DOHH2 (cell line): ENCODE data around the gene CLCN1.

Experiments used
- H3F3A ChIP-seq: fragments of 200-600 bp; sonication (generic), shearing (Covaris generic); 2 replicates; pipeline ENCODE4 v1.6.0; 2016; ENCODE audit warnings: antibody characterized with exemption, mild to moderate bottlenecking; ENCODE audit not compliant: control insufficient read depth, insufficient read depth
- H3K27ac ChIP-seq: fragments of 200-600 bp; sonication (generic); 2 replicates; pipeline ENCODE4 v1.5.1; 2014; ENCODE audit warnings: low read depth, mild to moderate bottlenecking, low read length, moderate library complexity
- H3K27me3 ChIP-seq: fragments of 200-600 bp; sonication (generic); 2 replicates; pipeline ENCODE4 v1.6.1; 2014; ENCODE audit warnings: mild to moderate bottlenecking, low read length, mixed read lengths; ENCODE audit not compliant: control insufficient read depth
- H3K36me3 ChIP-seq: fragments of 200-600 bp; sonication (generic); 2 replicates; pipeline ENCODE4 v1.6.1; 2014; ENCODE audit warnings: mild to moderate bottlenecking, low read length, moderate library complexity, mixed read lengths; ENCODE audit not compliant: control insufficient read depth
- H3K4me1 ChIP-seq: fragments of 200-600 bp; sonication (generic); 2 replicates; pipeline ENCODE4 v1.6.1; 2014; ENCODE audit warnings: mild to moderate bottlenecking, low read length, mixed read lengths; ENCODE audit not compliant: control insufficient read depth
- H3K4me2 ChIP-seq: fragments of 200-600 bp; sonication (generic); 2 replicates; pipeline ENCODE4 v1.6.0; 2014; ENCODE audit warnings: mild to moderate bottlenecking, low read length, moderate library complexity
- H3K4me3 ChIP-seq: fragments of 200-600 bp; sonication (generic); 2 replicates; pipeline ENCODE4 v1.5.1; 2014; ENCODE audit warnings: mild to moderate bottlenecking, low read length, mixed read lengths
- H3K79me2 ChIP-seq: fragments of 200-600 bp; sonication (generic); 2 replicates; pipeline ENCODE4 v1.6.1; 2014; ENCODE audit warnings: mild to moderate bottlenecking, low read length, mixed read lengths; ENCODE audit not compliant: control insufficient read depth
- H3K9me2 ChIP-seq: fragments of 200-600 bp; sonication (generic); replicated peaks from 2 replicates; pipeline ENCODE4 v1.6.1; 2014; ENCODE audit warnings: mild to moderate bottlenecking, low read length, mixed read lengths; ENCODE audit not compliant: control insufficient read depth
- H3K9me3 ChIP-seq: fragments of 200-600 bp; sonication (generic); 2 replicates; pipeline ENCODE4 v1.6.1; 2014; ENCODE audit warnings: antibody characterized with exemption, low read length, mixed read lengths; ENCODE audit not compliant: control insufficient read depth, insufficient read depth
- H4K20me1 ChIP-seq: fragments of 200-600 bp; sonication (generic); 2 replicates; pipeline ENCODE4 v1.6.0; 2014; ENCODE audit warnings: low read depth, mild to moderate bottlenecking, antibody characterized with exemption, low read length, moderate library complexity; ENCODE audit not compliant: control insufficient read depth, insufficient read depth
- CTCF ChIP-seq: fragments of 200-600 bp; sonication (generic); IDR thresholded peaks from one replicate; pipeline ENCODE4 v1.5.1; 2014; ENCODE audit warnings: antibody characterized with exemption, mild to moderate bottlenecking, low read depth, low read length; ENCODE audit not compliant: poor library complexity, severe bottlenecking
- EZH2phosphoT487 ChIP-seq: fragments of 200-600 bp; sonication (generic); IDR thresholded peaks from 2 replicates; pipeline ENCODE4 v1.6.1; 2017; ENCODE audit warnings: borderline replicate concordance, mild to moderate bottlenecking, antibody characterized with exemption, low read length, moderate library complexity, mixed read lengths

The CLCN1 gene

GRCh38 chr7:143299840-143300239 lies 16.1 kb upstream of the CLCN1 start:
- TF ChIP-seq EZH2phosphoT487 (no peak), CTCF (peak; percentile 93)
- no peaks in the 10 kb centered on the region for H3K9me3 ChIP-seq
- no peak overlapping the region for H3K27ac ChIP-seq
- H4K20me1 ChIP-seq, result peaks cover 13% of the 10 kb centered on the region
- no peak overlapping the region for H3K4me3 ChIP-seq
- peaks cover 23% of the 10 kb centered on the region for H3K4me1 ChIP-seq
- H3K27me3 ChIP-seq, result no peaks in the 10 kb centered on the region
- H3K4me2 ChIP-seq, result no peak overlapping the region
- H3K36me3 ChIP-seq, result peaks cover 95% of the 10 kb centered on the region
- H3F3A ChIP-seq, result peaks cover 11% of the 10 kb centered on the region
- no peaks in the 10 kb centered on the region for H3K9me2 ChIP-seq
- H3K79me2 ChIP-seq, result peaks cover 45% of the 10 kb centered on the region

- H4K20me1 ChIP-seq, result peaks cover 12% of the 10 kb centered on the region
- H3K9me2 ChIP-seq, result no peaks in the 10 kb centered on the region
- no peaks in the 10 kb centered on the region for H3K9me3 ChIP-seq
- peaks cover 41% of the 10 kb centered on the region for H3K79me2 ChIP-seq
- H3K27me3 ChIP-seq, result no peaks in the 10 kb centered on the region
- H3F3A ChIP-seq, result peaks cover 11% of the 10 kb centered on the region
- TF ChIP-seq EZH2phosphoT487, result no peak
- no peak for TF ChIP-seq CTCF
- H3K4me2 ChIP-seq, result no peak overlapping the region
- H3K27ac ChIP-seq, result no peak overlapping the region
- H3K36me3 ChIP-seq, result peaks cover 94% of the 10 kb centered on the region
- peaks cover 9% of the 10 kb centered on the region for H3K4me1 ChIP-seq
- no peak overlapping the region for H3K4me3 ChIP-seq
Observed at GRCh38 chr7:143300959-143301935, 14.7 kb upstream of the CLCN1 start.

- no peak for TF ChIP-seq EZH2phosphoT487
- TF ChIP-seq CTCF, result no peak
- Histone ChIP-seq H3K27ac (no peak overlapping the region), H3K79me2 (peaks cover 20% of the 10 kb centered on the region; the same call in 1 of the 2 replicates), H3F3A (peaks cover 2% of the 10 kb centered on the region; the same call in 1 of the 2 replicates), H3K4me2 (no peak overlapping the region), H3K27me3 (no peaks in the 10 kb centered on the region), H3K9me3 (no peaks in the 10 kb centered on the region), H3K36me3 (peaks cover 96% of the 10 kb centered on the region), H3K4me1 (no peaks in the 10 kb centered on the region), H3K9me2 (no peaks in the 10 kb centered on the region), H3K4me3 (no peak overlapping the region), H4K20me1 (peaks cover 12% of the 10 kb centered on the region)
Observed at GRCh38 chr7:143303733-143304132, 12.2 kb upstream of the CLCN1 start.
